ENCODE data around the gene TMEM229B. TPM values are rescaled to one million over a fixed set of nuclear protein-coding genes. Genes with fewer than 3 reads are reported as not detected.

Gene TMEM229B
- total and polyA plus RNA-seq, 2 of the 4 experiments (the other 2 are of a cell fraction) = under 0.01 TPM; not detected in 1

DNA sequence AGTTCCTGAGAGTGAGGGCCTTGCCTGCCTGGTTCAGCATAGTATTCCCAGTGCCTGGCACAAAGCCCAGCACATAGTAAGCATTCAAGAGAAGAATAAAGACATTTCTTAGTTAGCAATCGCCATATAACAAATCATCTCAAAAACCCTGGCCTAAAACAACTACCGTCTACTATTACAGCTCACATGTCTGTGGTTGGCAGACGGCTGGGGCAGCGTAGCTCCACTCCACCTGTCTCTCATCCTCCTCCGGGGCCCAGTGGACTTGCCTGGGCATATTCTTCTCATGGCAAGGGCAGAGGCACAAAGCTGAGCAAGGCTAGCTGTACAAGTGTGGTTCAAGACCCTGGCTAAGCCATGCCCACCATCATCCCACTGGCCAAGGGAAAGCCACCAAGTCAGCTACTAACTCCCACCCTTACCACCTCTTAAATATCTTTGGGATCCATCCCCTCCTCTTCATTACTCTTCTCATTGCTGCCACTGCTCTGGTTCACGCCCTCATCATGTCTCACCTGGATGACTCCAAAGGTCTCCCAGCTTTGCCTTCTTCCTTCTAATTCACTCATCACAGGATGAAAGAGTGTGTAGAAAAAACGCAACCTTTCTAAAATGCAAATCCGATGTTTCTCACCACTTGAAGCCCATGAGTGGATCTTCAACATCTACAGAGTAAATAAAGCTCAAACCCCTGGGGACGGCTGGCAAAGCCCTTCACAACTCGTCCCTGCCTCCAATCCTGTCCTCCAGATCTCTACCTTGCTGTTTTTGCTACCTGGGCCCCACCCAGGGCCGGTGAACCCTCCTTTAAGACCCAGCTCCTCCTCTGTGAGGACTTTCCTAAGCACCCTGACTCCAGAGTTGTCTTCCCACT lies 10.4 kb downstream of the TMEM229B start:
- intact Hi-C loops (cut with micrococcal nuclease) (no loop called here), in situ Hi-C loops (cut with MboI; ENCODE audit: low sequenced_read_pairs) (no loop called here), dilution Hi-C loops (cut with HindIII; ENCODE audit: low sequenced_read_pairs, unreplicated experiment) (no loop called here)
- H3K4me1 ChIP-seq (ENCODE audit: control insufficient read depth, insufficient read depth, low read length) = no peaks in the 10 kb centered on the region
- ChIA-PET CTCF (no interaction called here), POLR2A (ENCODE audit: unreplicated experiment) (no interaction called here)
- H3K9me3 ChIP-seq (ENCODE audit: control insufficient read depth, insufficient read depth, low read length) = no peaks in the 10 kb centered on the region
- no TSS peak for BruUV-seq (replicated peaks)
- 32% methylated on average over 2 of the region's 11 CpGs; no CpG with 5 or more reads in 1 of the 2 experiments for WGBS, 2 experiments (ENCODE audit: extremely low coverage in 2 of 2, insufficient read length in 1 of 2)
- no peaks in the 10 kb centered on the region for H3K36me3 ChIP-seq (ENCODE audit: control insufficient read depth, insufficient read depth, low read length)
- no peak overlapping the region for H2BK120ac ChIP-seq (ENCODE audit: low read depth, low read length)
- DNase-seq (no peak), ATAC-seq (ENCODE audit: low read depth) (no peak)
- H4K8ac ChIP-seq (ENCODE audit: low read depth in 2 of 2, low read length in 2 of 2) = no peak overlapping the region
- no peak overlapping the region for H2AFZ ChIP-seq (replicated peaks; ENCODE audit: low read length, poor library complexity)
- H3K9me1 ChIP-seq (ENCODE audit: insufficient read depth, low read length) = no peaks in the 10 kb centered on the region
- H3K56ac ChIP-seq (ENCODE audit: extremely low read depth, insufficient read depth, low read length) = no peak overlapping the region
- H3K9ac ChIP-seq (ENCODE audit: low read depth, low read length) = no peak overlapping the region
- no peak overlapping the region for H3K27ac ChIP-seq (ENCODE audit: insufficient read depth, low read length)
- H2AK9ac ChIP-seq (replicated peaks; ENCODE audit: low read depth, low read length, poor library complexity) = no peak overlapping the region
- no peaks in the 10 kb centered on the region for H4K20me1 ChIP-seq (ENCODE audit: insufficient read depth, low read length)
- no peak overlapping the region for H3K4me3 ChIP-seq (ENCODE audit: insufficient read depth, low read depth, low read length)
- H3K27me3 ChIP-seq (ENCODE audit: control insufficient read depth, insufficient read depth, low read length) = peaks cover 29% of the 10 kb centered on the region
- no peak overlapping the region for H2BK20ac ChIP-seq (ENCODE audit: low read depth, low read length)
- no peak overlapping the region for H2BK5ac ChIP-seq (ENCODE audit: low read depth, low read length, poor library complexity, severe bottlenecking)
- no peak overlapping the region for H2BK15ac ChIP-seq (ENCODE audit: low read depth, low read length)
- H3K4me2 ChIP-seq (ENCODE audit: low read depth, low read length) = no peak overlapping the region
- H4K91ac ChIP-seq (ENCODE audit: insufficient read depth, low read depth, low read length) = no peak overlapping the region
- H3K23ac ChIP-seq (ENCODE audit: low read depth, low read length) = no peak overlapping the region
- H4K5ac ChIP-seq (ENCODE audit: low read depth, low read length) = no peak overlapping the region
- H3K14ac ChIP-seq (replicated peaks; ENCODE audit: low read depth, low read length) = no peak overlapping the region
- no peaks in the 10 kb centered on the region for H3K79me1 ChIP-seq (ENCODE audit: low read depth in 1 of 2, low read length in 2 of 2)
- H2AK5ac ChIP-seq (ENCODE audit: low read depth, low read length) = no peak overlapping the region
- H3K18ac ChIP-seq (ENCODE audit: low read depth, low read length) = no peak overlapping the region
- H3K4ac ChIP-seq (ENCODE audit: low read depth, low read length) = no peak overlapping the region
- TF ChIP-seq SMC3 (IDR thresholded peaks at IDR 0.05; ENCODE audit: low read depth, low read length) (no peak), MXI1 (IDR thresholded peaks at IDR 0.05; ENCODE audit: borderline replicate concordance, low read depth, low read length) (no peak), RAD21 (IDR thresholded peaks at IDR 0.05; ENCODE audit: low read length) (no peak), CTCF (conservative IDR thresholded peaks at IDR 0.05; ENCODE audit: low read depth, low read length) (no peak), RCOR1 (IDR thresholded peaks at IDR 0.05; ENCODE audit: insufficient replicate concordance, low read length) (no peak), NFE2L2 (IDR thresholded peaks at IDR 0.05; ENCODE audit: low read depth, low read length) (no peak), MAFK (IDR thresholded peaks at IDR 0.05; ENCODE audit: low read depth, low read length) (no peak), BHLHE40 (IDR thresholded peaks at IDR 0.05; ENCODE audit: low read depth, low read length) (no peak), CEBPB (IDR thresholded peaks at IDR 0.05; ENCODE audit: low read depth, low read length) (no peak), CHD1 (IDR thresholded peaks at IDR 0.05; ENCODE audit: low read depth, low read length) (no peak), POLR2A (IDR thresholded peaks at IDR 0.05; ENCODE audit: low read depth, low read length) (no peak), FOS (IDR thresholded peaks at IDR 0.05; ENCODE audit: low read depth, low read length) (no peak), MAZ (IDR thresholded peaks at IDR 0.05; ENCODE audit: borderline replicate concordance, low read depth, low read length) (no peak), RFX5 (IDR thresholded peaks at IDR 0.05; ENCODE audit: low read depth, low read length) (no peak)
- TF ChIP-seq, protein P1, sequence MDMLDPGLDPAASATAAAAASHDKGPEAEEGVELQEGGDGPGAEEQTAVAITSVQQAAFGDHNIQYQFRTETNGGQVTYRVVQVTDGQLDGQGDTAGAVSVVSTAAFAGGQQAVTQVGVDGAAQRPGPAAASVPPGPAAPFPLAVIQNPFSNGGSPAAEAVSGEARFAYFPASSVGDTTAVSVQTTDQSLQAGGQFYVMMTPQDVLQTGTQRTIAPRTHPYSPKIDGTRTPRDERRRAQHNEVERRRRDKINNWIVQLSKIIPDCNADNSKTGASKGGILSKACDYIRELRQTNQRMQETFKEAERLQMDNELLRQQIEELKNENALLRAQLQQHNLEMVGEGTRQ (IDR thresholded peaks at IDR 0.05; ENCODE audit: low read depth, low read length) = no peak
